HG03064 (cell line): Measurements from ENCODE around the gene SLCO1A2.

Source experiments
- ATAC-seq: cut with Tn5 transposase; IDR thresholded peaks from one replicate; pipeline ENCODE4 v1.9.1; 2021; ENCODE audit warnings: low read depth; ENCODE audit not compliant: unreplicated experiment

The SLCO1A2 gene

GRCh38 chr12:21221072-21221471 is 113.6 kb downstream of the SLCO1A2 start:
- ATAC-seq: no peak

GRCh38 chr12:21220266-21220665 is 114.5 kb downstream of the SLCO1A2 start:
- no peak for ATAC-seq

GRCh38 chr12:21219206-21219605 is 115.5 kb downstream of the SLCO1A2 start:
- no peak for ATAC-seq
